Loucy (cell line): ENCODE results near the gene SYT8.
"Not testable (repeated sequence)": the region's sequence is repeated elsewhere in the genome, so short reads cannot be mapped to it uniquely, and the experiment has no call there.

ENCODE experiments used
- CTCF ChIP-seq: fragments of 200-600 bp; sonication (generic); conservative IDR thresholded peaks from 2 replicates; pipeline ENCODE4 v1.5.1; 2014; ENCODE audit warnings: mild to moderate bottlenecking, antibody characterized with exemption, low read length
- EZH2phosphoT487 ChIP-seq: fragments of 200-600 bp; IDR thresholded peaks from 2 replicates; pipeline ENCODE4 v1.6.1; 2018; ENCODE audit warnings: antibody characterized with exemption, mild to moderate bottlenecking, moderate library complexity, borderline replicate concordance

GRCh38 chr11:1873813-1874150 lies 39.0 kb downstream of the SYT8 start:
- TF ChIP-seq CTCF, EZH2phosphoT487: not testable (repeated sequence)
